CD14-positive monocyte (primary cell): ENCODE data around the gene TMEM181. TPM values are rescaled to one million over a fixed set of nuclear protein-coding genes. Genes with fewer than 3 reads are reported as not detected.
A peak's percentile ranks its signal among the peaks of the same experiment; 100 is the strongest.

ENCODE experiments used
- DNase-seq, 3 donors: peaks; one replicate each; pipeline ENCODE4 v3.0.0-alpha.2; 2011 to 2022
- H2AFZ ChIP-seq: 2 replicates; pipeline ENCODE4 v1.6.0; 2012; ENCODE audit warnings: mild to moderate bottlenecking, low read depth, low read length, inconsistent platforms; ENCODE audit not compliant: insufficient read depth, poor library complexity, severe bottlenecking
- H3K27ac ChIP-seq, 2 donors: 1 replicate in 1 of 2; 2 replicates in 1 of 2; pipeline ENCODE4 v1.5.1; 2012 to 2013; ENCODE audit warnings: low read length in 2 of 2, control low read depth in 1 of 2, inconsistent platforms in 1 of 2, low read depth in 1 of 2, mild to moderate bottlenecking in 1 of 2
- H3K27me3 ChIP-seq, 2 donors: one replicate each; pipeline versions ENCODE4 v1.6.0 to v1.6.1; 2011 to 2013; ENCODE audit warnings: low read length in 2 of 2; ENCODE audit not compliant: control insufficient read depth in 2 of 2, insufficient read depth in 2 of 2
- H3K36me3 ChIP-seq, 2 donors: replicated peaks in 1 of 2; 1 replicate in 1 of 2; 2 replicates in 1 of 2; pipeline versions ENCODE4 v1.5.1 to v1.6.1; 2012 to 2013; ENCODE audit warnings: low read length in 2 of 2, control low read depth in 1 of 2, inconsistent platforms in 1 of 2, mild to moderate bottlenecking in 1 of 2; ENCODE audit not compliant: insufficient read depth in 2 of 2, control insufficient read depth in 1 of 2
- H3K4me1 ChIP-seq, 2 donors: 1 replicate in 1 of 2; 2 replicates in 1 of 2; pipeline versions ENCODE4 v1.5.1 to v1.6.1; 2012 to 2013; ENCODE audit warnings: low read length in 2 of 2, control low read depth in 1 of 2, inconsistent platforms in 1 of 2, mild to moderate bottlenecking in 1 of 2, moderate library complexity in 1 of 2; ENCODE audit not compliant: insufficient read depth in 2 of 2, control insufficient read depth in 1 of 2
- H3K4me2 ChIP-seq: replicated peaks from 2 replicates; pipeline ENCODE3; 2012; ENCODE audit warnings: low read length, moderate library complexity, mild to moderate bottlenecking; ENCODE audit not compliant: poor library complexity, severe bottlenecking; ENCODE audit errors: extremely low read depth
- H3K4me3 ChIP-seq, 3 experiments: fragments of 200-600 bp in 1 of 3; sonication (generic) in 1 of 3; replicated peaks in 1 of 3; 1 replicate in 2 of 3; 2 replicates in 1 of 3; pipeline ENCODE4 v1.5.1; 2011 to 2013; ENCODE audit warnings: low read length in 3 of 3, mild to moderate bottlenecking in 3 of 3, control low read depth in 2 of 3, low read depth in 2 of 3, inconsistent platforms in 1 of 3, moderate library complexity in 1 of 3
- H3K79me2 ChIP-seq: 2 replicates; pipeline ENCODE4 v1.6.0; 2012; ENCODE audit warnings: mild to moderate bottlenecking, control low read depth, inconsistent platforms, low read length, moderate library complexity; ENCODE audit not compliant: insufficient read depth
- H3K9ac ChIP-seq: 2 replicates; pipeline ENCODE4 v1.6.0; 2017; ENCODE audit warnings: low read length, mild to moderate bottlenecking; ENCODE audit not compliant: insufficient read depth, poor library complexity, severe bottlenecking
- H3K9me3 ChIP-seq, 2 donors: replicated peaks in 1 of 2; 1 replicate in 1 of 2; 2 replicates in 1 of 2; pipeline versions ENCODE4 v1.5.1 to v1.6.1; 2012 to 2013; ENCODE audit warnings: low read length in 2 of 2, control low read depth in 1 of 2; ENCODE audit not compliant: control insufficient read depth in 1 of 2, insufficient read depth in 1 of 2
- H4K20me1 ChIP-seq: 2 replicates; pipeline ENCODE4 v1.6.0; 2012; ENCODE audit warnings: mild to moderate bottlenecking, low read length, control low read depth, moderate library complexity; ENCODE audit not compliant: insufficient read depth
- H3K27ac Mint-ChIP-seq, 7 donors: one replicate each; pipeline ENCODE4 v1.8.0; 2020; ENCODE audit warnings: mild to moderate bottlenecking in 7 of 7, mixed read lengths in 7 of 7, moderate library complexity in 6 of 7, inconsistent platforms in 2 of 7
- H3K27me3 Mint-ChIP-seq, 3 donors: one replicate each; pipeline ENCODE4 v1.8.0; 2021 to 2022; ENCODE audit warnings: low read depth in 3 of 3, mild to moderate bottlenecking in 3 of 3, mixed read lengths in 3 of 3, moderate library complexity in 3 of 3, inconsistent platforms in 1 of 3
- H3K36me3 Mint-ChIP-seq, 2 donors: one replicate each; pipeline ENCODE4 v1.8.0; 2020; ENCODE audit warnings: mixed read lengths in 2 of 2, inconsistent platforms in 1 of 2, mild to moderate bottlenecking in 1 of 2
- H3K4me1 Mint-ChIP-seq: one replicate; pipeline ENCODE4 v1.8.0; 2020; ENCODE audit warnings: mild to moderate bottlenecking, mixed read lengths
- H3K4me3 Mint-ChIP-seq, 2 donors: one replicate each; pipeline ENCODE4 v1.8.0; 2020; ENCODE audit warnings: mild to moderate bottlenecking in 2 of 2, mixed read lengths in 2 of 2, moderate library complexity in 1 of 2
- H3K9me3 Mint-ChIP-seq, 7 donors: one replicate each; pipeline ENCODE4 v1.8.0; 2020 to 2022; ENCODE audit warnings: mixed read lengths in 7 of 7, mild to moderate bottlenecking in 6 of 7, moderate library complexity in 6 of 7, inconsistent platforms in 2 of 7
- CTCF ChIP-seq: fragments of 200-600 bp; IDR thresholded peaks from one replicate; pipeline ENCODE4 v1.8.0; 2022; ENCODE audit warnings: antibody characterized with exemption, mild to moderate bottlenecking
- WGBS: methylation state at CpG from one replicate; pipeline ENCODE4 v1.1.5; 2013; ENCODE audit warnings: missing lambda C conversion rate; ENCODE audit not compliant: insufficient coverage; 5-methylcytosine and 5-hydroxymethylcytosine counted together
- intact Hi-C, 2 donors: fragments of 100-400 bp; cut with micrococcal nuclease; formaldehyde crosslinking; loops; one replicate each; pipeline versions ENCODE4 v1.15.0 to v1.15.1; 2023
- polyA plus RNA-seq, 3 donors: library from polyadenylated mRNA; depleted of rRNA in 1 of 3; unstranded in 2 of 3; stranded (reverse) in 1 of 3; fragments of 300-500 nt in 2 of 3; fragments of >200 nt in 1 of 3; fragmentation: Illumina TruSeq in 2 of 3; gene quantifications; 1 replicate in 2 of 3; 2 replicates in 1 of 3; pipeline ENCODE4 v1.2.3, GENCODE V29; 2012 to 2021

Gene TMEM181
- polyA plus RNA-seq, 3 donors: 2.4 to 6.8 (median 2.6) TPM

- Histone ChIP-seq H3K4me1 (peaks cover 5 to 13% of the 10 kb centered on the region in 2 donors), H3K9ac (no peak overlapping the region), H3K9me3 (peaks cover 0 to 11% of the 10 kb centered on the region in 2 donors), H3K79me2 (no peaks in the 10 kb centered on the region), H3K36me3 (no peaks in the 10 kb centered on the region), H3K27me3 (peaks cover 40 to 47% of the 10 kb centered on the region in 2 donors), H4K20me1 (no peaks in the 10 kb centered on the region), H3K4me2 (no peak overlapping the region), H3K27ac (no peak overlapping the region), H2AFZ (no peak overlapping the region), H3K4me3 (no peak overlapping the region)
- no CpG with 5 or more reads among the region's 6 CpGs for WGBS
- no peak for DNase-seq
- H3K27ac Mint-ChIP-seq: no peak overlapping the region
- no peaks in the 10 kb centered on the region for H3K4me1 Mint-ChIP-seq
- H3K9me3 Mint-ChIP-seq: peaks cover 0 to 18% (median 6%) of the 10 kb centered on the region in 7 donors
- TF ChIP-seq CTCF: no peak
- no peaks in the 10 kb centered on the region for H3K36me3 Mint-ChIP-seq
- intact Hi-C loops: no loop called here
- peaks cover 47 to 68% (median 53%) of the 10 kb centered on the region in 3 donors for H3K27me3 Mint-ChIP-seq
- peak overlapping the region in 1 of 2 donors; percentile 75 for H3K4me3 Mint-ChIP-seq
Observed at GRCh38 chr6:158539881-158540280, 20.0 kb upstream of the TMEM181 start.

- 98% methylated on average over 7 of the region's 12 CpGs for WGBS
- Histone ChIP-seq H2AFZ (no peak overlapping the region), H3K4me2 (no peak overlapping the region), H3K4me3 (no peak overlapping the region), H3K27me3 (peaks cover 11 to 18% of the 10 kb centered on the region in 2 donors), H3K9ac (no peak overlapping the region), H4K20me1 (no peaks in the 10 kb centered on the region), H3K4me1 (no peaks in the 10 kb centered on the region), H3K79me2 (no peaks in the 10 kb centered on the region), H3K36me3 (no peaks in the 10 kb centered on the region), H3K27ac (no peak overlapping the region), H3K9me3 (no peaks in the 10 kb centered on the region)
- TF ChIP-seq CTCF: no peak
- no peak for DNase-seq
- intact Hi-C loops: no loop called here
- Mint-ChIP-seq H3K4me1 (no peaks in the 10 kb centered on the region), H3K27me3 (peaks cover 19 to 38% (median 21%) of the 10 kb centered on the region in 3 donors), H3K4me3 (no peak overlapping the region), H3K27ac (no peak overlapping the region), H3K36me3 (no peaks in the 10 kb centered on the region), H3K9me3 (peaks cover 0 to 3% (median 0%) of the 10 kb centered on the region in 7 donors)
Observed at GRCh38 chr6:158543606-158544185, 16.2 kb upstream of the TMEM181 start.
